NCI-H82 treated with DMSO at 0.1 percent for 48 hours (cell line): ENCODE measurements around the gene PTGDS.
A peak's percentile ranks its signal among the peaks of the same experiment; 100 is the strongest.

Experiments used
- DNase-seq: peaks from one replicate; lab custom pipeline; 2025; ENCODE audit not compliant: unreplicated experiment; lab: John Stamatoyannopoulos, UW

The PTGDS gene

DNA sequence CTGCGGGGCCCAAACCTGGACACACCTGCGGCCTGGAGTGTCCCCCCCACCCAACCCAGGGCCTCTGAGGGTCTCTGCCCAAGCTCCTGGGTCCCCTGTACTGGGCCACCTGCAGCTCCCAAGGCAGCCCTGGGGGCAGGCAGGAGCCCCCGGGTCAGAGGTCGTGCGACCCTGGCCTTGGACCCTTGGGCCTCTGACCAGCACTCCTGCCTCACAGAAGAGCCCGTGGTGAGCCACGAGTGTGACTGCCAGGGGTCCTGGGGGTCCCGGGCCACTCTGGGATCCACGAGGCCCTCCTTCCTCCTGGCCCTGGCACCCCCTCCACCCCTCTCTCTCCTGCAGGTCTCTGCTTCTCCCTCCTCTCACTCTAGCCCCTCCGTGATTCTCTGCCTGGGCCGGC lies 5.0 kb upstream of the PTGDS start:
- DNase-seq: no peak

GRCh38 chr9:136972743-136973142 lies 4.6 kb upstream of the PTGDS start:
- DNase-seq: no peak

GRCh38 chr9:136973618-136974617 lies 3.4 kb upstream of the PTGDS start:
- DNase-seq: no peak

- DNase-seq: no peak
Observed at GRCh38 chr9:136974817-136975535, 2.3 kb upstream of the PTGDS start.

DNA sequence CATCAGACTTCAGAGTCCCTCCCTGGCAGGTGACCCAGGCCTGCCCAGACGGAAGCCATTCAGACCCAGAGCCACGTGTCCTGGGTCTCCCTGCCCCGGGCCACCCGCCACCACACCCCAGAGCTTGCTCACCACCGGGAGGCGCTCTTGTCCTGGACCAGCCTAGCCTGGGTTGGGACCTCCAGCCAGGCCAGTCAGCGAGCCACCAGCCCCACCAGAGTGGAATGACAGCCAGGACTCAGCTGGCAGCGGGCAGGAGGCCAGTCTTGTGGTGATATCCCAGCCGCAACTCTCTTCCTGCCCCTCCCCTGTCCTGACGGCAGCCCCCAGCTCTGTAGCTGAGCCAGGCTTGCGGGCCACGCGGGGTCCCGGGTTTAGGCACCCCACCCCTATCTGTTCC lies 1.7 kb upstream of the PTGDS start:
- no peak for DNase-seq

GRCh38 chr9:136977649-136978072 lies 357 bp downstream of the PTGDS start:
- no peak for DNase-seq

GRCh38 chr9:136978073-136978864 lies 965 bp downstream of the PTGDS start:
- DNase-seq: peak; percentile 28

DNA sequence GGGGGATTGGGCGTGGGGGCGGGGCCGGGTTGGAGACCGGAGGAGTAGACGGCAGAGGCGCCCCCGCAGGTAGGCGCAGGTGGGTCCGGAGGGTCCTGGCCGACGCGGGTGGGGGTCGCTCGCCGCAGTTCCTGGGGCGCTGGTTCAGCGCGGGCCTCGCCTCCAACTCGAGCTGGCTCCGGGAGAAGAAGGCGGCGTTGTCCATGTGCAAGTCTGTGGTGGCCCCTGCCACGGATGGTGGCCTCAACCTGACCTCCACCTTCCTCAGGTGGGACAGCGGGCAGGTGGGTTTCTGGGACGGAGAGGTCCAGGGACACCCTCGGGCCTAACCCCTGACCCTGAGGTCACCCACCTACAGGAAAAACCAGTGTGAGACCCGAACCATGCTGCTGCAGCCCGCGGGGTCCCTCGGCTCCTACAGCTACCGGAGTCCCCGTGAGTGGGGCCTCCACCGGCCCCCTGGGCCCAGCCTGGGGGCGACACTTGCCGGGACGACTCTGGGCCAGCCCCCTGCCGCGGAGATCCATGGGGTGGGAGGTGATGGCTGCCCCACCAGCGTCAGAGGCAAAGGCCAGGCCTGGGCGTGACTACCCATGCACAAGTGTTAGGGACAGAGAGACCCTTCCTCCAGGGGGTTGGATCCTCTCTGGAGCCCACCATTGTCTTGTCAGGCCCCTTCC lies 1.7 kb downstream of the PTGDS start:
- DNase-seq: no peak

DNA sequence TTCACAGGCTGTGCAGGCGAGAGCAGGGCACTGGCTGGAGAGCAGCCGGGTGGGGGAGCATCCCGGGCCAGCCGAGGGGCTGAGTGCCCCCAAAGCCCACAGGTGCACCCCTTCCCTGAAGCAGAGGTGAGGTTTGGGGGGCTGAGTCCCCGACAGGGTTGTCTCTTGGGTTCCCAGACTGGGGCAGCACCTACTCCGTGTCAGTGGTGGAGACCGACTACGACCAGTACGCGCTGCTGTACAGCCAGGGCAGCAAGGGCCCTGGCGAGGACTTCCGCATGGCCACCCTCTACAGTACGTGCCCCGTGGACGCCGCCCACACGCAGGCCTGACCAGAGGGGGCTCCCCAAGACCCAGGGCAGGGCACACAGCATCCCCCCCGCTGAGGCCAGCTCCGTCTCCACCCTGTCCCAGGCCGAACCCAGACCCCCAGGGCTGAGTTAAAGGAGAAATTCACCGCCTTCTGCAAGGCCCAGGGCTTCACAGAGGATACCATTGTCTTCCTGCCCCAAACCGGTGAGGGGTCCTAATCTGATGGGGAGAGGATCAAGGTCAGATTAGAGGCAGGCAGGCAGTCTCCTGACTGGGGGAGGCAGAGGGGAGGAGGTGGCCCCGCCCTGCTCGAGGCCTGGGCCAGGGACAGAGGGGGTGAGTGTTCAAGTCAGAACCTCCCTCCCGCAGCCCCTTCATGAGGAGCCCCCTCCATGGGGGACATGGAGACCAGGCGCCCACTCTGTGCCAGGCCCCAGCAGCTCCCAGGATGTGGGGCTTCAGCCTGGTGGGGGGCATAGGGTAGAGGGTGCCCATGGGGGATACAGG lies 2.7 kb downstream of the PTGDS start:
- no peak for DNase-seq

- no peak for DNase-seq
Observed at GRCh38 chr9:136980669-136981478, 3.6 kb downstream of the PTGDS start.

DNA sequence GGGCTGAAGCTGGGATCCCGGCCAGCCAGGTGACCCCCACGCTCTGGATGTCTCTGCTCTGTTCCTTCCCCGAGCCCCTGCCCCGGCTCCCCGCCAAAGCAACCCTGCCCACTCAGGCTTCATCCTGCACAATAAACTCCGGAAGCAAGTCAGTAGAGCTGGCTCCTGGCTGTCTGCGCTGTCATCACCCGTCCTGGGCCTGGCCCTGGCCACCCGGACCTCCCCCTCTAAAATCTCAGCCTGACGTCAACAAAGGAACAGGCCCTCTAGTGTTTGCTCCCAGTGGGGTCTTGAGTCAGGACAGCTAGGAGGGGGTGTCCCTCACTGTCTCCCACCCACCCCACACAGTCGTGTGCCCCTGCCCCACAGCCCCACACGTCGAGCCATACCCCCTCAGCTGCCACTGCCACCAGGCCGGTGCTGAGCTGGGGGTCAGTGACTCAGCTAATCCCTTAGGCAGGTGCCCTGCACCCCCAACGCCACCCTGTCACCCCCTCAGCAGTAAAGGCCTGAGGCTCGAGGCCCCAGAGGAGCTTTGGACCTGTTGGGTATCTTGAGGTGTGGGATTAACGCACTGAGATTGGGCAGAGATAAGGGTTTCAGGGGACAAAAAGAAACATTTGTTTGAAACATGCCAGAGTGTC lies 4.4 kb downstream of the PTGDS start:
- no peak for DNase-seq

DNA sequence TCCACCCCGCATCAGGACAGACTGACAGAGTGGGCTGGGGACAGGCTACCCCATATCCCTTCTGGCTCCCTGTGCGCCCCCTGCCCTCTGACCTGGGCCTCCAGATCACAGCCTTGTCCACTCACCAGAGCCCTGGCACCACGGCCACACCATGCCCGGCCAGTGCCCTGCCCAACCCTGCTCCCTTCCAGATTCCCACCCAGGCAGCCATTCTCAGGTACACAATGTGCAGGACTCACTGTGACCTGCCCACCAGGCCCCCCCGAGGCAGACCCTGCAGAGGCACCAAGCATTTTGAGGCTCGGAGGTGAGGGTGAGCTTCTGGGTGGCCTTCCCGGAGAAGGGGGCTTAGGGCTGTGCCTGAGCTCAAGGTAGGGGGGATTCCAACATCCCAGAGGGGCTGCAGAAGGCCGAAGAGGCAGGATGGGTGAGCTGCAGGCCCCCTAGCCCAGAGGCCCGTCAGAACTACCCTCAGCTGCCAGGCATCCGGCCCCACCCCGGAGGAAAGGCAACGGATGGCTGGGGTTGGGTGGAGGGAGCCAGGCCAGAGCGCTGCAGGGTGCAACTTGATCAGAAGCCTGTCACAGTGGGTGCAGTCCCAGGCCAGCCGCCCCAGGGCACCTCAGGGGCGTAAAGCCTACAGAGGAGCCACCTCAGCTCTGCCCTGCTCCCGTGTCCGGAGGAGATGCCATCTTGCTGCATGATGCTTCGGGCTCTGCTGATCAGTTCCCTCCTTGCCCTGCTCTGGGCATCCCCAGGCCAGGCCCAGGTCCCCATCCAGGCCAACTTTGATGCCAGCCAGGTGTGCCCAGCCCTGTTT lies 5.1 kb downstream of the PTGDS start, which contains the start of gene LCNL1:
TSS of gene LCNL1 (plus strand) at position 762 of the 820 bp plus-strand sequence. CDS start 594 bp downstream, outside the sequence.
- no peak for DNase-seq

GRCh38 chr9:136983167-136983566 lies 5.9 kb downstream of the PTGDS start:
- no peak for DNase-seq

DNA sequence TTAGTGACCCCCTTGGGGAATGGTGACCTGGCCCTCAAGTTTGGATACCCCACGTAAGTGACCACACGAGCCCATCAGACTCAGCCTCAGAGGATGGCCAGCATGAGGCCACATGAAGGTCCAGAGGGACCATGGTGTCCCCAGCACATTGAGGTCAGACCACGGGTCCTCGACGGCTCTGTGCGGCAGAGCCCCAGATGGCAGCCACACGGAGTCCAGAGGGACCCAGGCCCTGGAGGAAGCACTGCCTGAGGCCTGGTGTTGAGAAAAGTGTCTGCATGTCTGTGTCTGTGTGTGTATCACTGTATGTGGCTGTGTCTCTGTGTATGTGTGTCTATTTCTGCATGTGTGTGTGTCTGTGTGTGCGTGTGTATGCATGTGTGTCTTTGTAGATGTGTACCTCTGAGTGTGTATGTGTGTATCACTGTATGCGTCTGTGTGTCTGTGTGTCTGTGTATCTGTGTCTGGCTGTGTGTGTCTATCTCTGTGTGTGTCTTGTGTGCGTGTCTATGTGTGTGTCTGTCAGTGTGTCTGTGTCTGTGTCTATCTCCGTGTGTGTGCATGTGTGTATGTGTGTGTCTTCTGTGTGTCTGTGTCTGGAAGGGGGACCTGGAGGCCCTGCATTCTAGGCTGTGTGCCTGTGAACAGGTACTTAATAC lies 6.5 kb downstream of the PTGDS start:
- DNase-seq: no peak

DNA sequence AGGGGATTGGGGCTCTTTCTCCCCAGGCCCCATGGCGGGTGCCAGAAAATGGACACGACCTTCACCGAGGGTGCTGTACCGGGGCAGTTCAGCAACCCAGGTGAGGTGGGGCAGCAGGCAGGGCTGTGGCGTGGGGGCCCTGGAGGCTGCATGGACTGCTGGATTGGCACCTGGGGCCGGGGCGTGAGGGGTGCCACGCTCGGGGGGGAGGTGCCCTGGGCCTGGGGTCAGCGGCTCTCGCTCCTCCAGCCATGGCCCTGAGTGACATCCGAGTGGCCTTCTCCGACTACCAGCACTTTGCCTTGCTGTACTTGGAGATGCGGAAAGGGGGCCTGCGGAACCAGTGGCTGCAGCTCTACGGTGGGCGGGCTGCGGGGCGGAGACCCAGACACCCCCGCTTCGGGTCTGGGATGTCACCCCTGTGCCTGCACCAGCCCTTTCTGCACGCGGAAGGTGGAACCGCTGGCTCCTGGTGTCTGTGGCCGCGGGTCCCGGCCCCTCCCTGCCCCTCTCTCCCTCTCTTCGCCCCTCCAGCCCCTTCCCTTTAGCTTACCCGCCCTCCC lies 7.2 kb downstream of the PTGDS start:
- DNase-seq: no peak

DNA sequence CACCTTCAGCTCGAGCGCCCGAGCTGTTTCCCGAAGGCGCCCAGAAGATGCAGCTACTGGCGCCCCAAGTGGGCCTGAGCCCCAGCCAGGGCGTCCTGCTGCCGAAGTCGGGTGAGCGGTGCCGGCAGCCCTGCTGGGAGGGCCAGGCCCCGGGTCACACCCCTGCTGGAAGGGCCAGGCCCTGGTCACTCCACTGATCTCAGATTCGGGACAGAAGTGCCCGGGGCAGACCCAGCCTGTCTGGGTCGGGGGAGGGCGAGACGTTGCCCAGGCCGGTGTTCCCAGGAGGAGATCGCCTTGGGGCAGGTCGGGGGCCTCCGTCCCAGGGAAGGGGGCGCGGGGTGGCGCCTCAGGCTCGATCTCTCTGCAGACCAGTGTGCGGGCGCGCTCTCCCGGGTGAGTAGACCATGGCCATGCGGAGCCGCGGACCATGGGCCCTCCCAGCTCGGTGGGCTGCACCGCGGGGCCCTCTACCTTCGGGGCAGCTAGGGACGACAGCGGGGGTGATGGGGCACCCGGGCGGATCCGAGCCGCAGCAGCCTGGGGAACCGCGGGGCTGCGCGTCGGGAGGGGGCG lies 7.8 kb downstream of the PTGDS start:
- DNase-seq: no peak
